HEK293 (cell line): ENCODE results near the gene RASA4B.

Experiments
- BCL11A ChIP-seq: fragments of 450-650 bp; formaldehyde crosslinking; IDR thresholded peaks from 2 replicates; pipeline ENCODE4 v1.5.1; 2016; ENCODE audit warnings: low read depth, missing biosample characterization, missing genetic modification characterization
- BCL11B ChIP-seq: fragments of 450-650 bp; formaldehyde crosslinking; IDR thresholded peaks from 2 replicates; pipeline ENCODE4 v1.5.1; 2016; ENCODE audit warnings: low read depth, missing biosample characterization, missing genetic modification characterization
- HOXA7 ChIP-seq: sonication (generic); formaldehyde crosslinking; IDR thresholded peaks from 2 replicates; pipeline ENCODE4 v1.8.1; 2022; ENCODE audit warnings: missing genetic modification reagents, borderline replicate concordance
- KLF1 ChIP-seq: fragments of 450-650 bp; formaldehyde crosslinking; IDR thresholded peaks from 2 replicates; pipeline ENCODE4 v1.5.1; 2016; ENCODE audit warnings: missing biosample characterization, missing genetic modification characterization
- KLF16 ChIP-seq: fragments of 450-650 bp; formaldehyde crosslinking; IDR thresholded peaks from 2 replicates; pipeline ENCODE4 v1.5.1; 2017; ENCODE audit warnings: missing biosample characterization, missing genetic modification characterization
- OVOL3 ChIP-seq: fragments of 450-650 bp; formaldehyde crosslinking; IDR thresholded peaks from 2 replicates; pipeline ENCODE4 v1.5.1; 2016; ENCODE audit warnings: missing biosample characterization, missing genetic modification characterization
- PRDM1 ChIP-seq: fragments of 450-650 bp; formaldehyde crosslinking; IDR thresholded peaks from 2 replicates; pipeline ENCODE4; 2016; ENCODE audit warnings: missing biosample characterization, missing genetic modification characterization
- PRDM4 ChIP-seq: fragments of 450-650 bp; formaldehyde crosslinking; IDR thresholded peaks from 2 replicates; pipeline ENCODE4 v1.5.1; 2017; ENCODE audit warnings: missing biosample characterization, missing genetic modification characterization
- SP3 ChIP-seq: fragments of 450-650 bp; formaldehyde crosslinking; IDR thresholded peaks from 2 replicates; pipeline ENCODE4 v1.5.1; 2016; ENCODE audit warnings: missing biosample characterization, missing genetic modification characterization
- SP7 ChIP-seq: fragments of 450-650 bp; formaldehyde crosslinking; IDR thresholded peaks from 2 replicates; pipeline ENCODE4 v1.5.1; 2016; ENCODE audit warnings: missing biosample characterization, missing genetic modification characterization
- ZBTB7A ChIP-seq: fragments of 450-650 bp; formaldehyde crosslinking; IDR thresholded peaks from 2 replicates; pipeline ENCODE4 v1.5.1; 2016; ENCODE audit warnings: low read depth, missing biosample characterization, missing genetic modification characterization
- ZIC2 ChIP-seq: fragments of 450-650 bp; formaldehyde crosslinking; IDR thresholded peaks from 2 replicates; pipeline ENCODE4 v1.5.1; 2016; ENCODE audit warnings: missing biosample characterization, missing genetic modification characterization
- ZNF114 ChIP-seq: fragments of 450-650 bp; formaldehyde crosslinking; IDR thresholded peaks from 2 replicates; pipeline ENCODE4 v1.5.0; 2017; ENCODE audit warnings: missing biosample characterization, missing genetic modification characterization
- ZNF133 ChIP-seq: fragments of 450-650 bp; formaldehyde crosslinking; IDR thresholded peaks from 2 replicates; pipeline ENCODE4 v1.5.1; 2016; ENCODE audit warnings: missing biosample characterization, missing genetic modification characterization
- ZNF174 ChIP-seq: fragments of 450-650 bp; formaldehyde crosslinking; IDR thresholded peaks from 2 replicates; pipeline ENCODE4 v1.5.0; 2017; ENCODE audit warnings: missing biosample characterization, mild to moderate bottlenecking, missing genetic modification characterization
- ZNF2 ChIP-seq: fragments of 450-650 bp; formaldehyde crosslinking; IDR thresholded peaks from 2 replicates; pipeline ENCODE4 v1.5.1; 2016; ENCODE audit warnings: missing biosample characterization, missing genetic modification characterization
- ZNF266 ChIP-seq: fragments of 450-650 bp; formaldehyde crosslinking; IDR thresholded peaks from 2 replicates; pipeline ENCODE4 v1.5.1; 2016; ENCODE audit warnings: missing biosample characterization, missing genetic modification characterization, low read depth
- ZNF37A ChIP-seq: fragments of 450-650 bp; IDR thresholded peaks from 2 replicates; pipeline ENCODE4 v1.5.1; 2018; ENCODE audit warnings: missing biosample characterization, missing genetic modification characterization
- ZNF404 ChIP-seq: fragments of 450-650 bp; formaldehyde crosslinking; IDR thresholded peaks from 2 replicates; pipeline ENCODE4 v1.5.1; 2017; ENCODE audit warnings: missing biosample characterization, missing genetic modification characterization
- ZNF501 ChIP-seq: fragments of 450-650 bp; formaldehyde crosslinking; IDR thresholded peaks from 2 replicates; pipeline ENCODE4 v1.5.1; 2016; ENCODE audit warnings: missing biosample characterization, missing genetic modification characterization
- ZNF514 ChIP-seq: fragments of 450-650 bp; formaldehyde crosslinking; IDR thresholded peaks from 2 replicates; pipeline ENCODE4 v1.5.1; 2016; ENCODE audit warnings: missing biosample characterization, missing genetic modification characterization
- ZNF549 ChIP-seq: fragments of 450-650 bp; IDR thresholded peaks from 2 replicates; pipeline ENCODE4 v1.5.1; 2018; ENCODE audit warnings: missing biosample characterization, missing genetic modification characterization, mild to moderate bottlenecking, inconsistent platforms, moderate library complexity
- ZNF585B ChIP-seq: fragments of 450-650 bp; formaldehyde crosslinking; IDR thresholded peaks from 2 replicates; pipeline ENCODE4 v1.5.1; 2016; ENCODE audit warnings: missing biosample characterization, missing genetic modification characterization
- ZNF600 ChIP-seq: fragments of 450-650 bp; formaldehyde crosslinking; IDR thresholded peaks from 2 replicates; pipeline ENCODE4 v1.5.1; 2016; ENCODE audit warnings: missing biosample characterization, missing genetic modification characterization
- ZNF626 ChIP-seq: fragments of 450-650 bp; sonication (Bioruptor Pico); formaldehyde crosslinking; IDR thresholded peaks from 2 replicates; pipeline ENCODE4 v1.5.1; 2018; ENCODE audit warnings: missing biosample characterization, missing genetic modification characterization, inconsistent platforms
- ZNF777 ChIP-seq: fragments of 450-650 bp; formaldehyde crosslinking; IDR thresholded peaks from 2 replicates; pipeline ENCODE4 v1.5.1; 2017; ENCODE audit warnings: missing biosample characterization, missing genetic modification characterization, borderline replicate concordance
- ZSCAN30 ChIP-seq: fragments of 450-650 bp; IDR thresholded peaks from 2 replicates; pipeline ENCODE4 v1.5.1; 2018; ENCODE audit warnings: missing biosample characterization, mild to moderate bottlenecking, missing genetic modification characterization, moderate library complexity
- TF ChIP-seq, protein P1 (sequence below): fragments of 450-650 bp; formaldehyde crosslinking; IDR thresholded peaks from 2 replicates; pipeline ENCODE4 v1.5.1; 2016; ENCODE audit warnings: missing biosample characterization, missing genetic modification characterization
- TF ChIP-seq, protein P2 (sequence below): fragments of 450-650 bp; formaldehyde crosslinking; IDR thresholded peaks from 2 replicates; pipeline ENCODE4 v1.5.1; 2016; ENCODE audit warnings: missing biosample characterization, missing genetic modification characterization
- TF ChIP-seq, protein P3 (sequence below): fragments of 450-650 bp; formaldehyde crosslinking; IDR thresholded peaks from 2 replicates; pipeline ENCODE4 v1.5.1; 2017; ENCODE audit warnings: missing biosample characterization, missing genetic modification characterization
- TF ChIP-seq, protein P4 (sequence below): fragments of 450-650 bp; formaldehyde crosslinking; IDR thresholded peaks from 2 replicates; pipeline ENCODE4 v1.5.1; 2016; ENCODE audit warnings: missing biosample characterization, missing genetic modification characterization

RASA4B gene

GRCh38 chr7:102464577-102465280 is 52.8 kb downstream of the RASA4B start, which contains the start of the genes ALKBH4 and LRWD1 (continued):
- TF ChIP-seq, protein P1, sequence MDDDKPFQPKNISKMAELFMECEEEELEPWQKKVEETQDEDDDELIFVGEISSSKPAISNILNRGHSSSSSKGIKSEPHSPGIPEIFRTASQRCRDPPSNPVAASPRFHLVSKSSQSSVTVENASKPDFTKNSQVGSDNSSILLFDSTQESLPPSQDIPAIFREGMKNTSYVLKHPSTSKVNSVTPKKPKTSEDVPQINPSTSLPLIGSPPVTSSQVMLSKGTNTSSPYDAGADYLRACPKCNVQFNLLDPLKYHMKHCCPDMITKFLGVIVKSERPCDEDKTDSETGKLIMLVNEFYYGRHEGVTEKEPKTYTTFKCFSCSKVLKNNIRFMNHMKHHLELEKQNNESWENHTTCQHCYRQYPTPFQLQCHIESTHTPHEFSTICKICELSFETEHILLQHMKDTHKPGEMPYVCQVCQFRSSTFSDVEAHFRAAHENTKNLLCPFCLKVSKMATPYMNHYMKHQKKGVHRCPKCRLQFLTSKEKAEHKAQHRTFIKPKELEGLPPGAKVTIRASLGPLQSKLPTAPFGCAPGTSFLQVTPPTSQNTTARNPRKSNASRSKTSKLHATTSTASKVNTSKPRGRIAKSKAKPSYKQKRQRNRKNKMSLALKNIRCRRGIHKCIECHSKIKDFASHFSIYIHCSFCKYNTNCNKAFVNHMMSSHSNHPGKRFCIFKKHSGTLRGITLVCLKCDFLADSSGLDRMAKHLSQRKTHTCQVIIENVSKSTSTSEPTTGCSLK (tag by site-specific recombination) = no peak
- TF ChIP-seq SP3 (tag by site-specific recombination) (peak; percentile 47), ZNF626 (tag by site-specific recombination) (no peak), ZIC2 (tag by site-specific recombination) (peak; percentile 58), ZSCAN30 (peak; percentile 56), ZNF133 (tag by site-specific recombination) (no peak), SP7 (tag by site-specific recombination) (0 out of 2 replicates have a peak, but pooled peaks have one; percentile 43), ZNF2 (tag by site-specific recombination) (no peak), ZNF514 (no peak), PRDM1 (tag by site-specific recombination) (no peak), BCL11B (tag by site-specific recombination) (no peak), ZNF37A (tag by site-specific recombination) (no peak), BCL11A (tag by site-specific recombination) (no peak), OVOL3 (tag by site-specific recombination) (peak; percentile 21), KLF16 (tag by site-specific recombination) (no peak), ZNF404 (tag by site-specific recombination) (no peak), ZNF266 (tag by site-specific recombination) (no peak), ZNF600 (peak; percentile 39; the same call in 1 of the 2 replicates), ZNF585B (tag by site-specific recombination) (no peak), KLF1 (peak; percentile 39; the same call in 1 of the 2 replicates), ZNF549 (tag by site-specific recombination) (no peak), ZBTB7A (tag by site-specific recombination) (peak; percentile 84; the same call in 1 of the 2 replicates), ZNF777 (tag by site-specific recombination) (peak; percentile 99), ZNF114 (tag by site-specific recombination) (no peak), HOXA7 (no peak), PRDM4 (tag by site-specific recombination) (no peak), ZNF174 (no peak), ZNF501 (tag by site-specific recombination) (peak; percentile 58)
- TF ChIP-seq, protein P2, sequence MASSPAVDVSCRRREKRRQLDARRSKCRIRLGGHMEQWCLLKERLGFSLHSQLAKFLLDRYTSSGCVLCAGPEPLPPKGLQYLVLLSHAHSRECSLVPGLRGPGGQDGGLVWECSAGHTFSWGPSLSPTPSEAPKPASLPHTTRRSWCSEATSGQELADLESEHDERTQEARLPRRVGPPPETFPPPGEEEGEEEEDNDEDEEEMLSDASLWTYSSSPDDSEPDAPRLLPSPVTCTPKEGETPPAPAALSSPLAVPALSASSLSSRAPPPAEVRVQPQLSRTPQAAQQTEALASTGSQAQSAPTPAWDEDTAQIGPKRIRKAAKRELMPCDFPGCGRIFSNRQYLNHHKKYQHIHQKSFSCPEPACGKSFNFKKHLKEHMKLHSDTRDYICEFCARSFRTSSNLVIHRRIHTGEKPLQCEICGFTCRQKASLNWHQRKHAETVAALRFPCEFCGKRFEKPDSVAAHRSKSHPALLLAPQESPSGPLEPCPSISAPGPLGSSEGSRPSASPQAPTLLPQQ = peak; percentile 69
- TF ChIP-seq, protein P3, sequence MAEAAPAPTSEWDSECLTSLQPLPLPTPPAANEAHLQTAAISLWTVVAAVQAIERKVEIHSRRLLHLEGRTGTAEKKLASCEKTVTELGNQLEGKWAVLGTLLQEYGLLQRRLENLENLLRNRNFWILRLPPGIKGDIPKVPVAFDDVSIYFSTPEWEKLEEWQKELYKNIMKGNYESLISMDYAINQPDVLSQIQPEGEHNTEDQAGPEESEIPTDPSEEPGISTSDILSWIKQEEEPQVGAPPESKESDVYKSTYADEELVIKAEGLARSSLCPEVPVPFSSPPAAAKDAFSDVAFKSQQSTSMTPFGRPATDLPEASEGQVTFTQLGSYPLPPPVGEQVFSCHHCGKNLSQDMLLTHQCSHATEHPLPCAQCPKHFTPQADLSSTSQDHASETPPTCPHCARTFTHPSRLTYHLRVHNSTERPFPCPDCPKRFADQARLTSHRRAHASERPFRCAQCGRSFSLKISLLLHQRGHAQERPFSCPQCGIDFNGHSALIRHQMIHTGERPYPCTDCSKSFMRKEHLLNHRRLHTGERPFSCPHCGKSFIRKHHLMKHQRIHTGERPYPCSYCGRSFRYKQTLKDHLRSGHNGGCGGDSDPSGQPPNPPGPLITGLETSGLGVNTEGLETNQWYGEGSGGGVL (tag by site-specific recombination) = peak; percentile 34; the same call in 1 of the 2 replicates
- TF ChIP-seq, protein P4, sequence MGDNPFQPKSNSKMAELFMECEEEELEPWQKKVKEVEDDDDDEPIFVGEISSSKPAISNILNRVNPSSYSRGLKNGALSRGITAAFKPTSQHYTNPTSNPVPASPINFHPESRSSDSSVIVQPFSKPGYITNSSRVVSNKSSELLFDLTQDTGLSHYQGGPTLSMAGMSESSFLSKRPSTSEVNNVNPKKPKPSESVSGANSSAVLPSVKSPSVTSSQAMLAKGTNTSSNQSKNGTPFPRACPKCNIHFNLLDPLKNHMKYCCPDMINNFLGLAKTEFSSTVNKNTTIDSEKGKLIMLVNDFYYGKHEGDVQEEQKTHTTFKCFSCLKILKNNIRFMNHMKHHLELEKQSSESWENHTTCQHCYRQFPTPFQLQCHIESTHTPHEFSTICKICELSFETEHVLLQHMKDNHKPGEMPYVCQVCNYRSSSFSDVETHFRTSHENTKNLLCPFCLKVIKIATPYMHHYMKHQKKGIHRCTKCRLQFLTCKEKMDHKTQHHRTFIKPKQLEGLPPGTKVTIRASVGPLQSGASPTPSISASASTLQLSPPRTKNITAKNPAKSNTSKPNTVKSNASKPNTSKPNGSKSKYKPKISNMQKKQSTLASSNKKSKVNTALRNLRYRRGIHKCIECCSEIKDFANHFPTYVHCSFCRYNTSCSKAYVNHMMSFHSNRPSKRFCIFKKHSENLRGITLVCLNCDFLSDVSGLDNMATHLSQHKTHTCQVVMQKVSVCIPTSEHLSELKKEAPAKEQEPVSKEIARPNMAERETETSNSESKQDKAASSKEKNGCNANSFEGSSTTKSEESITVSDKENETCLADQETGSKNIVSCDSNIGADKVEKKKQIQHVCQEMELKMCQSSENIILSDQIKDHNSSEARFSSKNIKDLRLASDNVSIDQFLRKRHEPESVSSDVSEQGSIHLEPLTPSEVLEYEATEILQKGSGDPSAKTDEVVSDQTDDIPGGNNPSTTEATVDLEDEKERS (tag by site-specific recombination) = no peak
